Uterus (tissue), 4 donors: ENCODE results near the gene ESPL1. TPM values are rescaled to one million over a fixed set of nuclear protein-coding genes. Genes with fewer than 3 reads are reported as not detected.

ENCODE experiments used
- DNase-seq, 2 donors: peaks; one replicate each; pipeline ENCODE4 v3.0.0-alpha.2; 2019 to 2020
- H3K27ac ChIP-seq, 2 donors: fragments of 200-600 bp; sonication (generic); 1 replicate in 1 of 2; 2 replicates in 1 of 2; pipeline ENCODE4 v1.5.1; 2016 to 2018
- H3K27me3 ChIP-seq, 2 donors: fragments of 200-600 bp; sonication (generic); one replicate each; pipeline ENCODE4 v1.5.1; 2018 to 2019; ENCODE audit warnings: control low read depth in 1 of 2
- H3K36me3 ChIP-seq, 2 donors: fragments of 200-600 bp; sonication (generic); one replicate each; pipeline ENCODE4 v1.5.1; 2019; ENCODE audit warnings: control low read depth in 1 of 2
- H3K4me1 ChIP-seq, 2 donors: fragments of 200-600 bp; sonication (generic); one replicate each; pipeline ENCODE4 v1.5.1; 2018 to 2019; ENCODE audit warnings: control low read depth in 1 of 2
- H3K4me3 ChIP-seq, 2 donors: fragments of 200-600 bp; sonication (generic); 1 replicate in 1 of 2; 2 replicates in 1 of 2; pipeline ENCODE4 v1.5.1; 2018 to 2019; ENCODE audit warnings: mild to moderate bottlenecking in 1 of 2
- H3K9me3 ChIP-seq, 2 donors: fragments of 200-600 bp; sonication (generic); one replicate each; pipeline ENCODE4 v1.5.1; 2019; ENCODE audit warnings: control low read depth in 1 of 2
- CTCF ChIP-seq, 4 experiments: fragments of 200-600 bp in 2 of 4; fragments of 450-650 bp in 2 of 4; sonication (generic) in 2 of 4; IDR thresholded peaks; one replicate each; pipeline ENCODE4 v1.5.1; 2016 to 2019; ENCODE audit warnings: antibody characterized with exemption in 4 of 4, mild to moderate bottlenecking in 2 of 4, moderate library complexity in 1 of 4
- POLR2A ChIP-seq, 2 donors: fragments of 450-650 bp; IDR thresholded peaks; one replicate each; pipeline ENCODE4 v1.6.1; 2016; ENCODE audit warnings: antibody characterized with exemption in 2 of 2, mild to moderate bottlenecking in 1 of 2, moderate library complexity in 1 of 2
- intact Hi-C: fragments of 100-400 bp; cut with DNase I; formaldehyde crosslinking; loops from one replicate; pipeline ENCODE4 v1.15.1; 2023; ENCODE audit warnings: low total_unique reads
- total RNA-seq, 4 donors: library from RNA; depleted of rRNA in 3 of 4; stranded (reverse); fragments of >200 nt in 3 of 4; gene quantifications; one replicate each; pipeline versions ENCODE4 v1.1.0 to v1.2.4, GENCODE V29; 2014 to 2023
- donor health status: DM: yes; HTN: yes; CAD: no.

ESPL1 gene
- total RNA-seq, 4 donors from 2014 or later: 0.12 to 4.5 TPM; not detected in 2

GRCh38 chr12:53226815-53227214 lies 41.3 kb upstream of the ESPL1 start:
- no peaks in the 10 kb centered on the region for H3K9me3 ChIP-seq

GRCh38 chr12:53227341-53227740 lies 40.8 kb upstream of the ESPL1 start:
- no peak overlapping the region for H3K27ac ChIP-seq

More at GRCh38 chr12:53226815-53227214, 41.3 kb upstream of the ESPL1 start:
- TF ChIP-seq POLR2A (IDR thresholded peaks at IDR 0.05): no peak
- no peak for TF ChIP-seq CTCF (IDR thresholded peaks at IDR 0.05)
- no peak for DNase-seq
- intact Hi-C loops: no loop called here
- Histone ChIP-seq H3K4me1 (peaks cover 8 to 24% of the 10 kb centered on the region in 2 donors), H3K4me3 (no peak overlapping the region), H3K27ac (no peak overlapping the region), H3K36me3 (no peaks in the 10 kb centered on the region), H3K27me3 (no peaks in the 10 kb centered on the region)

GRCh38 chr12:53227836-53228235 lies 40.3 kb upstream of the ESPL1 start:
- TF ChIP-seq CTCF (IDR thresholded peaks at IDR 0.05) (no peak), POLR2A (IDR thresholded peaks at IDR 0.05) (no peak)
- Histone ChIP-seq H3K36me3 (no peaks in the 10 kb centered on the region), H3K4me1 (peaks cover 8 to 19% of the 10 kb centered on the region in 2 donors), H3K27ac (no peak overlapping the region), H3K27me3 (no peaks in the 10 kb centered on the region), H3K4me3 (no peak overlapping the region), H3K9me3 (no peaks in the 10 kb centered on the region)
- no peak for DNase-seq
- intact Hi-C loops: no loop called here

More at GRCh38 chr12:53227341-53227740, 40.8 kb upstream of the ESPL1 start:
- no peaks in the 10 kb centered on the region for H3K36me3 ChIP-seq
- intact Hi-C loops: no loop called here
- peaks cover 8 to 19% of the 10 kb centered on the region in 2 donors for H3K4me1 ChIP-seq
- DNase-seq: no peak
- H3K4me3 ChIP-seq: no peak overlapping the region
- TF ChIP-seq POLR2A (IDR thresholded peaks at IDR 0.05) (no peak), CTCF (IDR thresholded peaks at IDR 0.05) (no peak)
- no peaks in the 10 kb centered on the region for H3K27me3 ChIP-seq
- H3K9me3 ChIP-seq: no peaks in the 10 kb centered on the region

GRCh38 chr12:53229454-53229853 lies 38.6 kb upstream of the ESPL1 start:
- Histone ChIP-seq H3K27ac (peak overlapping the region in 1 of 2 donors; percentile 20), H3K9me3 (no peaks in the 10 kb centered on the region), H3K27me3 (no peaks in the 10 kb centered on the region), H3K4me3 (no peak overlapping the region), H3K4me1 (peaks cover 1 to 14% of the 10 kb centered on the region in 2 donors), H3K36me3 (no peaks in the 10 kb centered on the region)
- TF ChIP-seq POLR2A (IDR thresholded peaks at IDR 0.05) (no peak), CTCF (IDR thresholded peaks at IDR 0.05) (no peak)
- DNase-seq: no peak
- intact Hi-C loops: no loop called here

GRCh38 chr12:53230108-53230845 lies 37.8 kb upstream of the ESPL1 start:
- peaks cover 0 to 14% of the 10 kb centered on the region in 2 donors for H3K4me1 ChIP-seq
- no peaks in the 10 kb centered on the region for H3K9me3 ChIP-seq
- H3K27me3 ChIP-seq: no peaks in the 10 kb centered on the region
- no peak for DNase-seq
- intact Hi-C loops: no loop called here
- H3K36me3 ChIP-seq: no peaks in the 10 kb centered on the region
- TF ChIP-seq POLR2A (IDR thresholded peaks at IDR 0.05) (no peak), CTCF (IDR thresholded peaks at IDR 0.05) (no peak)
- H3K4me3 ChIP-seq: no peak overlapping the region
- peak overlapping the region in 1 of 2 donors; percentile 90 for H3K27ac ChIP-seq
